Neural cell (in vitro differentiated cells): ENCODE measurements around the gene TLL2. TPM values are rescaled to one million over a fixed set of nuclear protein-coding genes. Genes with fewer than 3 reads are reported as not detected.

Experiments
- H2AFZ ChIP-seq: fragments of 200-600, 300-800 bp; sonication (generic), shearing (Covaris generic); 2 replicates; pipeline ENCODE4 v1.6.0; 2014; ENCODE audit warnings: low read depth, mild to moderate bottlenecking, antibody characterized with exemption, low read length, moderate library complexity
- H3F3A ChIP-seq: fragments of 200-600 bp; shearing (Covaris generic); 2 replicates; pipeline ENCODE4 v1.6.1; 2016; ENCODE audit warnings: mild to moderate bottlenecking, moderate library complexity, mixed read lengths, antibody characterized with exemption, low read length; ENCODE audit not compliant: insufficient read depth, poor library complexity, severe bottlenecking
- H3K27ac ChIP-seq: fragments of 200-600, 300-800 bp; sonication (generic), shearing (Covaris generic); 2 replicates; pipeline ENCODE4 v1.5.1; 2014; ENCODE audit warnings: mild to moderate bottlenecking, low read length, moderate library complexity
- H3K27me3 ChIP-seq: fragments of 300-800, 200-600 bp; sonication (generic), shearing (Covaris generic); 2 replicates; pipeline ENCODE4 v1.6.0; 2014; ENCODE audit warnings: mild to moderate bottlenecking, low read depth, low read length, moderate library complexity; ENCODE audit not compliant: insufficient read depth
- H3K36me3 ChIP-seq: fragments of 300-800, 200-600 bp; sonication (generic), shearing (Covaris generic); 2 replicates; pipeline ENCODE4 v1.5.1; 2014; ENCODE audit warnings: mild to moderate bottlenecking, antibody characterized with exemption, low read length, moderate library complexity; ENCODE audit not compliant: insufficient read depth
- H3K4me2 ChIP-seq: fragments of 300-800, 200-600 bp; sonication (generic), shearing (Covaris generic); 2 replicates; pipeline ENCODE4 v1.6.0; 2014; ENCODE audit warnings: mild to moderate bottlenecking, low read length
- H3K4me3 ChIP-seq: fragments of 300-800, 200-600 bp; sonication (generic), shearing (Covaris generic); 2 replicates; pipeline ENCODE4 v1.5.1; 2014; ENCODE audit warnings: mild to moderate bottlenecking, low read length, moderate library complexity
- H3K79me2 ChIP-seq: fragments of 200-600 bp; shearing (Covaris generic); replicated peaks from 2 replicates; pipeline ENCODE4 v1.6.0; 2014; ENCODE audit warnings: mild to moderate bottlenecking, low read length, moderate library complexity; ENCODE audit not compliant: insufficient read depth
- H3K9ac ChIP-seq: fragments of 300-800, 200-600 bp; sonication (generic), shearing (Covaris generic); 2 replicates; pipeline ENCODE4 v1.6.1; 2016; ENCODE audit warnings: mild to moderate bottlenecking, low read length, mixed read lengths
- H3K9me2 ChIP-seq: fragments of 200-600 bp; shearing (Covaris generic); 2 replicates; pipeline ENCODE4 v1.6.1; 2016; ENCODE audit warnings: mild to moderate bottlenecking, low read length, mixed read lengths; ENCODE audit not compliant: insufficient read depth
- H3K9me3 ChIP-seq: fragments of 200-600, 300-800 bp; sonication (generic), shearing (Covaris generic); 2 replicates; pipeline ENCODE4 v1.6.1; 2016; ENCODE audit warnings: mild to moderate bottlenecking, mixed run types, low read length, moderate library complexity, mixed read lengths
- H4K20me1 ChIP-seq: fragments of 200-600 bp; shearing (Covaris generic); 2 replicates; pipeline ENCODE4 v1.6.1; 2016; ENCODE audit warnings: mild to moderate bottlenecking, mixed run types; ENCODE audit not compliant: insufficient read depth
- CTCF ChIP-seq: fragments of 450-650 bp; IDR thresholded peaks from 2 replicates; pipeline ENCODE4 v1.5.1; 2014; ENCODE audit warnings: antibody characterized with exemption, mild to moderate bottlenecking, moderate library complexity; ENCODE audit not compliant: poor library complexity, severe bottlenecking
- EP300 ChIP-seq: fragments of 450-650 bp; conservative IDR thresholded peaks from 2 replicates; pipeline ENCODE4 v1.6.1; 2014; ENCODE audit warnings: antibody characterized with exemption, mild to moderate bottlenecking, moderate library complexity; ENCODE audit not compliant: poor library complexity, severe bottlenecking
- EZH2 ChIP-seq: fragments of 200-600, 300-800 bp; shearing (Covaris generic), sonication (generic); IDR thresholded peaks from 2 replicates; pipeline ENCODE4 v1.6.1; 2014; ENCODE audit warnings: antibody characterized with exemption, low read length, borderline replicate concordance, mild to moderate bottlenecking; ENCODE audit not compliant: insufficient read depth, poor library complexity, severe bottlenecking
- MXI1 ChIP-seq: fragments of 450-650 bp; conservative IDR thresholded peaks from 2 replicates; pipeline ENCODE4 v1.6.1; 2014; ENCODE audit warnings: antibody characterized with exemption, mild to moderate bottlenecking; ENCODE audit not compliant: poor library complexity, severe bottlenecking
- POLR2AphosphoS5 ChIP-seq: IDR thresholded peaks from 2 replicates; pipeline ENCODE4 v1.6.1; 2012
- RAD21 ChIP-seq: fragments of 450-650 bp; conservative IDR thresholded peaks from 2 replicates; pipeline ENCODE4 v1.6.1; 2014; ENCODE audit warnings: antibody characterized with exemption, mild to moderate bottlenecking, moderate library complexity
- SMC3 ChIP-seq: fragments of 450-650 bp; conservative IDR thresholded peaks from 2 replicates; pipeline ENCODE4 v1.6.1; 2014; ENCODE audit warnings: antibody characterized with exemption, mild to moderate bottlenecking, moderate library complexity; ENCODE audit not compliant: poor library complexity
- polyA plus RNA-seq: library from polyadenylated mRNA; depleted of rRNA; stranded (reverse); fragments of >200 nt; gene quantifications from 2 replicates; pipeline ENCODE4 v1.2.3, GENCODE V29; 2014
- TF ChIP-seq, protein P1 (sequence below): IDR thresholded peaks from 2 replicates; pipeline ENCODE4 v1.6.1; 2012; ENCODE audit warnings: borderline replicate concordance

The TLL2 gene
- polyA plus RNA-seq, 1 donor from 2014 or later: 0.11 TPM

GRCh38 chr10:96497391-96497790 lies 16.3 kb downstream of the TLL2 start:
- Histone ChIP-seq H2AFZ (no peak overlapping the region), H3K9me2 (no peaks in the 10 kb centered on the region), H3K27me3 (peaks cover 11% of the 10 kb centered on the region), H3K27ac (no peak overlapping the region), H3K79me2 (no peaks in the 10 kb centered on the region), H3K9me3 (no peaks in the 10 kb centered on the region), H3K4me3 (no peak overlapping the region), H3K36me3 (no peaks in the 10 kb centered on the region), H3F3A (no peaks in the 10 kb centered on the region), H4K20me1 (no peaks in the 10 kb centered on the region), H3K4me2 (no peak overlapping the region), H3K9ac (no peak overlapping the region)
- TF ChIP-seq EP300 (no peak), CTCF (no peak), MXI1 (no peak), POLR2AphosphoS5 (no peak), EZH2 (no peak)

DNA sequence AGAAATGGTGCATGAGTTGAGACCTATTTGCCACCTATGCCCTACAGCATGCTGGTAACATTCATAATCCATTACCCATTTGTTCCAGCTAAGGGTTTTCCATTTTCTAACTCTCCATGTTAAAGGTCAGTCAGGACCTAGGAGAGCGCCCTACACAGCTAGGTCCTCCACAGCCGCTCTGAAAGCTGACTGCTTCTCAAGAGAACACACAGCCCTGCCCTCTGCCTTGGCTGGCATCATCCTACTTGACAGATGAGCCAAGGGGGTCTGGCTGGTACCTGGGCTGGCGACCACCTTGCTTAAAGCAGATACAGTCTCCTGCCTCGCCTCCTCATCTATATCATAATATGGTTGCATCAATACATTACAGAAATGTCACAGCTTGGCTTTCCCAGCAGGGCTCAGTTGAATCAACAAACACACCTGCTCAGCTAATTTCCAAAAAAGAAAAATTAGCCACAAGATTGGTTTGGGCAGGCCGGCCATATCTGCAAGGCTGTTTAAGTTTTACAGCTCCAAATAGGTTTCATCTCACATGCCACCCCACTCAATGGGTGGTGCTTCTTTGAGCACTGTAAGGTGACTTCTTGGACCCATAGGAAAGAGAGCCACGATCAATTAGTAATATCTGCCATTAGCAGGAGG lies 17.3 kb downstream of the TLL2 start:
- H3K9me3 ChIP-seq: no peaks in the 10 kb centered on the region

More for the DNA sequence above, 17.3 kb downstream of the TLL2 start:
- no peaks in the 10 kb centered on the region for H3F3A ChIP-seq
- no peaks in the 10 kb centered on the region for H3K9me2 ChIP-seq
- no peak overlapping the region for H3K9ac ChIP-seq
- no peak overlapping the region for H3K4me3 ChIP-seq
- no peaks in the 10 kb centered on the region for H4K20me1 ChIP-seq
- H3K27me3 ChIP-seq: peaks cover 11% of the 10 kb centered on the region
- H3K36me3 ChIP-seq: no peaks in the 10 kb centered on the region
- no peak overlapping the region for H3K27ac ChIP-seq
- no peaks in the 10 kb centered on the region for H3K79me2 ChIP-seq
- H2AFZ ChIP-seq: no peak overlapping the region
- no peak overlapping the region for H3K4me2 ChIP-seq
- TF ChIP-seq RAD21: no peak
- no peak for TF ChIP-seq CTCF
- TF ChIP-seq EP300: no peak
- TF ChIP-seq, protein P1, sequence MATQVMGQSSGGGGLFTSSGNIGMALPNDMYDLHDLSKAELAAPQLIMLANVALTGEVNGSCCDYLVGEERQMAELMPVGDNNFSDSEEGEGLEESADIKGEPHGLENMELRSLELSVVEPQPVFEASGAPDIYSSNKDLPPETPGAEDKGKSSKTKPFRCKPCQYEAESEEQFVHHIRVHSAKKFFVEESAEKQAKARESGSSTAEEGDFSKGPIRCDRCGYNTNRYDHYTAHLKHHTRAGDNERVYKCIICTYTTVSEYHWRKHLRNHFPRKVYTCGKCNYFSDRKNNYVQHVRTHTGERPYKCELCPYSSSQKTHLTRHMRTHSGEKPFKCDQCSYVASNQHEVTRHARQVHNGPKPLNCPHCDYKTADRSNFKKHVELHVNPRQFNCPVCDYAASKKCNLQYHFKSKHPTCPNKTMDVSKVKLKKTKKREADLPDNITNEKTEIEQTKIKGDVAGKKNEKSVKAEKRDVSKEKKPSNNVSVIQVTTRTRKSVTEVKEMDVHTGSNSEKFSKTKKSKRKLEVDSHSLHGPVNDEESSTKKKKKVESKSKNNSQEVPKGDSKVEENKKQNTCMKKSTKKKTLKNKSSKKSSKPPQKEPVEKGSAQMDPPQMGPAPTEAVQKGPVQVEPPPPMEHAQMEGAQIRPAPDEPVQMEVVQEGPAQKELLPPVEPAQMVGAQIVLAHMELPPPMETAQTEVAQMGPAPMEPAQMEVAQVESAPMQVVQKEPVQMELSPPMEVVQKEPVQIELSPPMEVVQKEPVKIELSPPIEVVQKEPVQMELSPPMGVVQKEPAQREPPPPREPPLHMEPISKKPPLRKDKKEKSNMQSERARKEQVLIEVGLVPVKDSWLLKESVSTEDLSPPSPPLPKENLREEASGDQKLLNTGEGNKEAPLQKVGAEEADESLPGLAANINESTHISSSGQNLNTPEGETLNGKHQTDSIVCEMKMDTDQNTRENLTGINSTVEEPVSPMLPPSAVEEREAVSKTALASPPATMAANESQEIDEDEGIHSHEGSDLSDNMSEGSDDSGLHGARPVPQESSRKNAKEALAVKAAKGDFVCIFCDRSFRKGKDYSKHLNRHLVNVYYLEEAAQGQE: no peak
- no peak for TF ChIP-seq POLR2AphosphoS5
- no peak for TF ChIP-seq EZH2
- TF ChIP-seq SMC3: no peak
